Activated naive CD4-positive, alpha-beta T cell treated with Interleukin-2 at 50 U/mL for 16 hours (primary cell): Measurements from ENCODE around the gene HOXD9.

Source experiments
- DNase-seq: peaks from one replicate; pipeline ENCODE4 v3.0.0-alpha.2; 2020

Gene HOXD9

DNA sequence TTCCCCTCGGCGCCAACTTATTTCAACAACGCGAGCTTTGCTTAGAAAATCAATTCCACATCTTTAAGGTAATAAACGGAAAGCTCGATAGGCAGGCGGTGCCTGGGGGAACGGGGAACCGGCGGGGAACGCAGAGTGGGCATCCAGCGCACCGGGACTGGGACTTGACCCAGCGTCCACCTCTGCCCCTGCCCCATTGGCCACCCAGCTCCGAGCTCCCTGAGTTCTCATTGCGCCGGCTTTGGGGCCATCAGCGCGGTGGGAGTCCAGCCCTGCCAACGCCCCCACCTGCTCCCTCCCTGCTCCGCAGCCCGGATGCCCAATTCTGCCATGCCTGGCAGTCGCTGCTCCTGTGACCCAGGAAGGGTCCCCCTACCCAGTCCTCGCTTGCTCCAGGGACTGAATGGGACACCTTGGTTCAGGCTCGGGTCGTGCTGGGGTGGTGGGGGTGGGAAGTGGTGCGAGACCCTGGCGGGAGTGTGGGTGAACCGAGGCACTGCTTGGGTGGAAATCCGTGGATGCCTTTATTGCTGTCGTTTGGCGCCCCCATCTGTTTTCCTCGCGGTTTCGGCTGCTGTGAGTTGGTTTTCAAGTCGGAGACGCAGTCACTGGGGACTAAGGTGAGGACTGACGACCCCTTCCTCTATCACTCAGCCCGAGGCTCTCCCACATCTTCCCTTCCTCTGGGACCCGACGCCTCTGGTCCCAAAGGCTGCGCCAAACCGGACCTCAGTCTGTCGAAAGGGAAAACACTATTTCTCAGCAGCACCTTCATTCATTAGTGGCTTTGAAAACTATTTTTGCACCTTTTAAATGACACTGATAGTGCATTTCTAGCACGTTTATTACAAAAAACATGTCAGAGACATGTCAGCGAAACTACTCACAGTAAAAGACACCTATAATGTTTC lies 36.4 kb upstream of the HOXD9 start:
- no peak for DNase-seq

DNA sequence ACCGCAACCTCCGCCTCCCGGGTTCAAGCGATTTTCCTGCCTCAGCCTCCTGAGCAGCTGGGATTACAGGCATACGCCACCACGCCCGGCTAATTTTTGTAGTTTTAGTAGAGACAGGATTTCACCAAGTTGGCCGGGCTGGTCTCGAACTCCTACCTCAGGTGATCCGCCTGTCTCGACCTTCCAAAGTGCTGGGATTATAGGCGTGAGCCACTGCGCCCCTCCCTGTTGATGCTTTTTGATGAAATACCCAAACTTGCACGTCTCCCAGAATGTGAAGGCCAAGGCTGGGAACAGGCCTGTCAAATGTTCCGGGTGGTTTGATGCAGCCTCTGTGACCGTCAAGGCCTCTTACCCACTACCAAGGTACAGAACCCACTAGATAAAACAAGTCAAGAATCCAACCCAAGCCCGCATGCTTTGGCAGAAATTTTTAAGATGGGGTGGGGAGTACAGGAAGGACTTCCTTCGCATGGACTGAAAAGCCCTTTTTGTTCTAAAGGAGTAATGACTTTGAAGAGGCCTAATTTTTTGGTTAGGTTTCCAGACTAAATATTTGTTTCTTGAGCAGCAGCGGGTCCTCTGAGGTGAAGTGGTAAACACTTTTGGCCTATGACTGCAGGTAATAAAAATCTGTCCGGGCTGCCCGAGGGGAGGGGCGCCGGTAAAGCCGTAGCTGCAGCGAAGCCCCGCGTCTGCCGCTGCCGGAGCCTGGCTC lies 35.0 kb upstream of the HOXD9 start:
- DNase-seq = no peak

DNA sequence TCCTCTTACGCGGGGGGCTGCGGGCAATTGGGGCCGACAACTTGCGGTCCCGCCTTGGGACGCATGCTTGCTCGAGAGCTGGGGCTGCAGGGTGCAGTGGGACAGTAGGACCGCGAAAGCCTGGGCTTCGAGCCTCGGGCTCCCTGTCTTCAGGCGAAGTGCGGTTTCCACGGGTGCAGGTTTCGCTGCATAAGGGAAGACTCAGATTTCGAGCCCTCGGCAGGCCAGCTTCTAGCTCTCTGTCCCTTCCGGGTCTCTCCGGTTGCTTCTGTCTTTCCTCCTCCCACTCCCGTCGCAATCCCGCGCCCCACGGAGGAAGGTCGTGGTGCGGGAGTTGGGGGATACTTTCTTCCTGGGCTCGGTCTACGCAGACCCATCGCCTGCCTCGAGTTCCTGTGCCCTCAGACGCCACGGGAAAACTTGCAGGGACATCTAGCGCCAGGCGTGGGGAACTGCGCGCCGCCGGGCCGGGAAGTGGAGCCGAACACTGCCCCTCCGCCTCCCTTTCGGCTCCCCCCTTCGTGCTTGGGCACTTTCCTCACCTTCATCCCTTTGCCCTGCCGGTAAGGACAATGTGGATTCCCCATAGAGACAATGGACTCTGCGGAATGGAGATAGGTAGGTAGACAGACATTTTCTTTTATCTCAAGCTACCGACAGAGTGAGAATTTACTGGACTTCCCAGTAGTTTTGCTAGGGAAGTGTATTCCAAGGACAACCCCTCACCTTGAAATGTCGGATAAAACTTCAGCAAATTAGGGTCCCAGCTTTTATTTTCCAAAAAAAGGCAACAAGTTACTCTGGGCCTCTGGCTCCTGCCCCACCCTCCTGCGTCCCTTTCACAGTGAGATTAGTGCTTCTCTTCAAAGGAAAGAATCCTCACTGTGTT lies 34.2 kb upstream of the HOXD9 start:
- no peak for DNase-seq

DNA sequence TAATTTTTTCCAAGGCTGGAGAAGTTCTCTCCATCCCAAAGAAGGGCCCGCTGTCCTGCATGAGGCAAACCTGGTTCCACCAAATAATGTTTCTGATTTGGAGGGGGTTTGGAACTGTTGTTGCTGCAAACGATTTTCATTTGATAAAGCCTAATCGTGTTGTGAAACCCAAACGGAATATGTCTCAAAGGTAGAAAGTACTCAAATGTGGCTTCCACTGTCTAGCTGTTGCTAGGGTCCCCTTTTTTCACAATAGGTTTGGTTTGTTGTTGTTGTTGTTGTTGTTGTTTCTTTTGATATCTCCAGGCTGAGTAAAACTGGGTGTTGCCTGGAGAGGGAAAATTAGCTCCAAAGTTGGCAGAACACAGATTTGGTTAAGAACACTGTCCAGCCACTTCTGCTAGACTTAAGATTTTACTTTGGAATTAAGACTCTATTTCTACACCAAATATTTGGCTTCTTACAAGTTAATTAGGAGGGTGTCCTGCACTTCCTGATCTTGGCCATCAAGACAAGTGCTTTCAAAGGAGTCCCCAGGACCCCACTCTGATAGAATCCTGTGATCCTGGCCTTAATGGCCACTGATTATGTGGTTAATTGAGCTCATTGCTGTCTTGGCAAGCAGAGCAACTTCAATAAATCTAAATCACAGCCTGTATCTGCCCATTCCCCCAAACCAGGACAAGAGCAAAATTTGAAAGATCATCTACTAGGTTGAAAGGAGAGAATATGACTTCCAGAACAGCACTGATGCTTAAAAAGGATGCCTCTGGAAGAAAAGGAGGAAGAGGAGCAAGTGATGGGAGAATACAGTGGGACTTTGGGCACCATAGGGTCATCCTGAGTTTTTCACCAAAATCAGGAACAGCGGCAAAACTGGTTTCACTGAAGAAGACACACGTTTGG lies 33.3 kb upstream of the HOXD9 start:
- no peak for DNase-seq

DNA sequence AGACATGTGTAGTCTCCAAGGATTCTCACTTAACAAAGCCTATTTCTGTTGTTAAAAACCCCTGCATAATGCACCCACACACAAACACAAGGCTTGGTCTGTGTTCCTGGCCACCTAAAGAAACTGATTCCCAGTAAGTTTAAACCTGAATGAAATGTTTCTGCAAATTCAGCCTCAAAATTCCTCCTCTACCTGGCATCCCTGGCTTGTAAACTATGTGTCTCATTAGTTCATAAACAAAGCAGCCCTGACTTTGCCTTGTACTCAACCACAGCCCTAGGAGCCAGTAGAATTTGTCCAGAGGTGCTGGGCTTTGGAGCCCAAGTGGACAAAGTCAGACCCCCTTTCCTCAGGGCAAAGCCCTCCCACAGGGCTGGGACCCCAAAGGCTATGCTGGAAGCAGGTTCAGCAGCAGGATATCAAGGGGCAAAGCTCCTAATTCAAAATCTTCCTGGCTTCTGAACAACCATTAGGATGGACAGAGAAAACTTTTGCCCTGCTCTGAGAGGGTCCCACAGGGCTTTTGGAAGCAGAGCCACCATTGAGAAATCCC lies 32.6 kb upstream of the HOXD9 start:
- DNase-seq = no peak

DNA sequence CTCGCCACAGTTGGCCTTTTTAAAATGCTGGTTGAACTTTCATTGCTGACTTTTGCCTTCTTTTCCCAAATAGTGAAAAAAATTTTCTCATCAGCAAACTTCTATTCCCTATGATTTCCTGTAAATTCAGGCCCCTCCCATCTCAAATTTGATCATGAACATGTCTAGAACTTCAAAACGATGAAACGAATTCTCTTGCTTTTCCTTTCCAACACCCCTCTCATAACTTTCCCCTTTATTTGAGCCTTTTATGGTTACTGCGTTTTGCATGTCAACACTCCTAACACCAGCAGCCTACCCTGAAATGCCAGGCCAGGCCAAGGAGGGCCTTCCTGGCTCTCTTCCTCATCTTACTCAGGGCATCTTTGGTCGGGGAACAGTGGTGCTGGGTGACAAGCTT lies 31.7 kb upstream of the HOXD9 start:
- no peak for DNase-seq

DNA sequence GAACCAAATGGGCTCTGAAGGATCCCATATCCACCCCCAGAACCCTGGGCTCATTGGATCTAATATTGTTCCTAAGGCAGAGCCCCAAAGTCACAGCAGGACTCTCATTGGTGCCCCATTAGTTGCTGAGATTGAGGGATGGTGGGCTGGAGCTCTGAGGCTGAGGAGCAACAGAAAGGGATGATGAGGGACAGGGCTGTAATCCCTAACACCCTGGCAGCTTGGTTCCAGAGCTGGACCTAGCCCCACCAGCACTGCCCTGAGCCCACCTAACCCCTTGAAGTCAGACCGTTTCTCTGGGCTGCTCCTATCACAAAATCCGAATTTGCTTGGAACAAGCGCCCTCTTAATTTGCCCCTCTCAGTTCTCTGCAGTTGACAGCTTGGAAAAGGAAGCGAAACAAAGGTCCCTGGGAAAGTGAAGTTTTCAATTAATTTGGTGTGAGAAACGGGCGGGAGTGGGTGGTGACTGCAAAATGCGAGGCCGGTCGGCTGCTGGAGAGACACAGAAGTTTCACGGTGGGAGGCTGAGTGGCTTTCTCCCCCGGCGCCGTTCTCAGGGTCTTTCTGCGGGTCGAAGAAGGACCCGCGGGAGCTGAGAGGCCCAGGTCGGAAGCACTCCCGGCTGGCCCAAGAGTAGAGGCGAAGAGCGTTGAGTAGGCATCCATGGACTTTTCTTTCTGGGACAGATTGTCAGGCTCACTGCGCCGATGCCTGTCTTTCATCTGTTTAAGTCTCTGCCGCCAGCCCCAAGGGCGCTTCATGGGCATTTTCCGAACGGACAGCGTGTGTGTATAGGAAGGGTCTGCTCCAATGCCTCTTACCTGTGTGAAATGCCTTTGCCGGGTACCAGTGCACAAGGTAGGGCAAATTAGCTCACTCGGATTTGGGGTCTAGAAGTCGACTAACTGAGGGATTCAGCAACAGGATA lies 30.9 kb upstream of the HOXD9 start:
- DNase-seq = no peak

DNA sequence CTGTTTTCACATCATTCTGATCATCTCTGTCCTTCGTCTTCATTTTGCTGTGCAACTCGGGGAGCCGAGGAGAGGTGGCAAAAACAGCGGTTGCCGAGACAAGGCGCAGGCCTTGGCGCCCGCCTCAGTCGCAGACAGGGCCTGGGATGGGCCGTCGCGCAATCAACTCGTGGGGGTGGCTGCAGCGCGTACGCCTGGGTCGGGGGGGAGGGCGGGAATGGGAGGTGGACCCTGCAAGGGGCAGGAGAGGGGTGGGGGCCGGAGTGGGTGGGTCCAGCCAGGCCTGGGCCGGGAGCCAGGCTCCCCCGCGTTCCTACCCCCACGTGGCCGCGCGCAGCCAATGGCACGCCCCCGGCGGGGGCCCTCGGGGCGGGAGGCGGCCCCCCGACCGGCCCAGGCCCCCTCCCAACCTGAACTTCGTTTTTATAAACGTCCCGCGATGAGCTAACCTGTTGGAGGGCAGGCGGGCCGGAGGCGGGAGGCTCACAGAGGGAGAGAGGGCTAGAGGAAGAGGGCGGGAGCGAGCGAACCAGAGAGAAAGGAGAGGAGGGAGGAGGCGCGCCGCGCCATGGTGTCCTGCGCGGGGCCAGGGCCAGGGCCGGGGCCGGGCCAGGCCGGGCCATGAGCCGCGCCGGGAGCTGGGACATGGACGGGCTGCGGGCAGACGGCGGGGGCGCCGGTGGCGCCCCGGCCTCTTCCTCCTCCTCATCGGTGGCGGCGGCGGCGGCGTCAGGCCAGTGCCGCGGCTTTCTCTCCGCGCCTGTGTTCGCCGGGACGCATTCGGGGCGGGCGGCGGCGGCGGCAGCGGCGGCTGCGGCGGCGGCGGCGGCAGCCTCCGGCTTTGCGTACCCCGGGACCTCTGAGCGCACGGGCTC lies 30.0 kb upstream of the HOXD9 start, which contains the start of gene HOXD13:
HOXD13 (plus strand) TSS at position 452 of the 875 bp plus-strand sequence; CDS start at position 622, 170 bp downstream.
- no peak for DNase-seq

DNA sequence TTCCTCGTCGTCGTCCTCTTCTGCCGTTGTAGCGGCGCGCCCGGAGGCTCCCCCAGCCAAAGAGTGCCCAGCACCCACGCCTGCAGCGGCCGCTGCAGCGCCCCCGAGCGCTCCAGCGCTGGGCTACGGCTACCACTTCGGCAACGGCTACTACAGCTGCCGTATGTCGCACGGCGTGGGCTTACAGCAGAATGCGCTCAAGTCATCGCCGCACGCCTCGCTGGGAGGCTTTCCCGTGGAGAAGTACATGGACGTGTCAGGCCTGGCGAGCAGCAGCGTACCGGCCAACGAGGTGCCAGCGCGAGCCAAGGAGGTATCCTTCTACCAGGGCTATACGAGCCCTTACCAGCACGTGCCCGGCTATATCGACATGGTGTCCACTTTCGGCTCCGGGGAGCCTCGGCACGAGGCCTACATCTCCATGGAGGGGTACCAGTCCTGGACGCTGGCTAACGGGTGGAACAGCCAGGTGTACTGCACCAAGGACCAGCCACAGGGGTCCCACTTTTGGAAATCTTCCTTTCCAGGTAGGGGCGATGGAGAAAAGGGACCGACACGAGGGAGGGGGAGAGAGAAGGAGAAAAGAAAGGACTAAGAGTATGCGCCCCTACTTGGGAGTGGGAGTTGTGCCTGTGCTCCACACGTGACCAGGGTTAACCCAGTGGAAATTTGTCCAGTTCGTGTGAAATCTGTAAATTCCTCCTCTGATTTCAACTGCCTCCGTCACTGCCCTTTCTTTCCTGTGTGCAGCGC lies 29.2 kb upstream of the HOXD9 start:
- DNase-seq = no peak

DNA sequence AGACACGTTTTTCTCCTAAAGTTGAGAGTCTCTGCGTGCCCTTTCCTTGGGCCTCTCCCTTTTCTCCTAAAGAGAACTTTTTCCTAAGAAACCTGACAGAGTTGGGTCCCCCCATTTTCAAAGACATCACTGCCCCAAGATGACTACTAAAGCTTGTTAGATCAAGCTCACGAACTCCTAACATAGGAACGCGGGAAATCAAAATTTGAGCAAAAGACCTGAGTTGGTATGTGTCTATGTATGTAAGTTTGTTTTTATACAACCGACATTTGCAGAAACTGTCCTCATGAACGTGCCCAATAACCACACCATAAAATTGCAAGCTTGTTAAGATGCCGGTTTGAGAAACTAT lies 28.6 kb upstream of the HOXD9 start:
- no peak for DNase-seq

DNA sequence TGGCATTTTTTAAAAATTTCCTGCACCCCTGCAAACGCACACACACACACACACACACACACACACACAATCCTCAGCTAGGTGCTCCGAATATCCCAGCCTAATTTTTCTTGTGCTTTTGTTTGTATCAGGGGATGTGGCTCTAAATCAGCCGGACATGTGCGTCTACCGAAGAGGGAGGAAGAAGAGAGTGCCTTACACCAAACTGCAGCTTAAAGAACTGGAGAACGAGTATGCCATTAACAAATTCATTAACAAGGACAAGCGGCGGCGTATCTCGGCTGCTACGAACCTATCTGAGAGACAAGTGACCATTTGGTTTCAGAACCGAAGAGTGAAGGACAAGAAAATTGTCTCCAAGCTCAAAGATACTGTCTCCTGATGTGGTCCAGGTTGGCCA lies 28.2 kb upstream of the HOXD9 start:
- no peak for DNase-seq

DNA sequence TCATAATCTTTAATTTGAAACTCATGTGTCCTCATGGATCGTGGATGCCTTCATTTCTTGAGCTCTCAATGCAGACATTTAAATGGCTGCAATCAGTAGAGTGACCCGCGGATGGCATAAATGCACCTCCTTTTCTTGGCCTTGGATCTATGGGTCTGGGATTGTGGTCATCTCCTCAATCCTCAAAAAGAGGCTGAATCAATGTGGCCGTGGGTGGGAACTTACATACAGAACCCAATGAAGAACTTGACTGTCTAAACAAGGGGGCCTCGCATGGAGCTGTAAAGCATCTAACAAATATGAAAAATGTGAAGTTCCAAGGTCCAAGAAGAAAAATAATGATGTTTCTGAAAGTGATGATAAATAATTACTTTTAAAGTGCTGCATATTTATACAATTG lies 27.1 kb upstream of the HOXD9 start:
- no peak for DNase-seq

DNA sequence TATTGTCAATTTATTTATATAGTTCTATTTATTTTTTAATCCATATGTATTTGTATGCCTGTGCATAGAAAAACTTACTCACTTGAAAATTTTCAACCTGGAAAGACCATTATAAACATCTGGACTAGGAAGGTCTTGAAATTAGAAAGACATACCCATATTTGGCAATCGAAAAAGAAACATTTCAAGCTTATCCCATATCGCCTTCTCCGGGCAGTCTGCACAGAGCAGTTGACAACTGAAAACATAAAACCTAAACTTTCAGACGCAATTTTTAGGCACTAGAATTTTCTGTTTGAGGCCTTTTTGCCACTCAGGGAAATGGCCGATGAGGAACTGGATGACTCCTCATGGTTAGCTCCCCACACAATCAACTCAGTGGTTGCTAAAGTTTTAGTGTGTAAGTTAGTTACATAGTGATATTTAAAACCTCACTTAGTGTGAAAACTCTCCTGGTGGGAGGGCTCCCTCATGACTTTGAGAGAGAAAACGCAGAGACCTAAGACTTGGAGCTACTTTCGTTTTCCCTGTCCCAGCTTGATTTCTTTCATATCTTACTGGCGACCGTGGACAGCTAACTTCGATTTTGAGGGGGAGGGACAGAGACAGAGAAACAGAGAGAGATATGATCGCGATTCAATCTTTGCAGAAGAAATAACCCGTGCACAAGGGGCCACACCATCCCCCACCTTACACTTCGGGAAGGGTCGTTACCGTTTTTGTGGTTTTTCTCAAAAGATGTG lies 26.1 kb upstream of the HOXD9 start:
- DNase-seq = no peak

DNA sequence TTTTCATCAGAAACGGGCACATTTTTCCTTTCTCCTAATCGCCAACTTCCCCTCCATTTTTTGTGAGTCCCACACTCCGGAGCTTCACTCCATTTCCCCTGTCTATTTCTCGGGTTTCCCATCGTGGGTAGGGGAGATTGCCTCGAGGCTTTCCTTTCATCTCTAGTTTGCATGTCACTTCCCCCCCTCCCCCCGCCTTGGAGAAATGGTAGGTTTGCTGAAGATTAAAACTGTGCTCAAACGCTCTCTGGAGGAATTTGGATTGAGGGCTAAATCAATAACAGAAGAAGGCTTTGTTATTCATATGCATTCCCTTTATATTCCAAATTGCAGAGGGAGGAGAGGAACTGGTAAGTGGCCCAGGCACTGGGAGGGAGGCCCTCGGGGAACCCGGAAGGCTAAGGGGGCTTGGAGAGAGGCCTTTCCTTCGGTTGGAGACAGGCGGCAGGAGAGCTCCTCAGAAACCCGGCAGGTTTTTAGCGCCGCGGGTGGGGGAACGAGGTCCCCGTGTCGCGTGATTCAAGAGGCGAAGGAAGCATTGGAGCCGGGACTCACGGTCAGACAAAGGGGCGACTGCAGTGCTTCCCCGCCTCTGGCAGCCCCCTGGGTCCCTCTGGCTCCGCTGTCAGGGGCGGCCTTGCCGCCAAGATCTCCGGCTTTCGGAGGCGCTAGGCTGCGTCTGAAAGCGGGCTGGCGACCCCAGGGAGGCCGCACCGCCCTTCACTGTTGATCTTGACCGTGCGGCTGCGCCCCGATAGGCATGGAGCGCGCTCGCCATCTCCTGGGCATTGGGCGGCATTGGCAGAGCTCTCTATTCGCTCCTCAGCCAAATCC lies 25.3 kb upstream of the HOXD9 start:
- DNase-seq = peak; percentile 51

DNA sequence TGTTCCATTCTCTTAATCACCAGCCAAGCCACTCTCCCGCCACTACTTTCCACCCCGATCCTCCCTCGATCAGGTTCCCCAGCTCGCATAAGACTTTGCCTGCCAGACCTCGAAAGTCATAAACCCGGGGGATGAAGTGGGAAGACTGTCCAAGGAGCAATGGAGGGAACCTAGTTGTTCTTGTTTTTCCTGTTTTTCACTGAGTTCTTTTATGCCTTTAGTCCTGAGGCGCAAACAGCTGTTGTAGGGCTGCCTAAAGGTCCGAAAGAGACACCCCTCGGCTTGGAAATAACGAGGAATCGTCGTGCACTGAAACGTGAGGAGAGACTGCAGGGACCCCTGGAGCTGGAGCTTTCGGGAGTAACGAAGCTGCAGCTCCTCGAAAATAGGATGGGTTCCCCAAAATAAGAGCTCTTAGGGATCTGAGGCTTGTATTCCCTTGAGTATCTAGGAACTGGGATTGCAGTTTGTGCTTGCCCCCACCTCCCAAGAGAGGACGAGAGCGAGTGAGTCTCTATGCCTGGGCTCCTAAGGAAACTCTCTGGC lies 24.6 kb upstream of the HOXD9 start:
- no peak for DNase-seq

DNA sequence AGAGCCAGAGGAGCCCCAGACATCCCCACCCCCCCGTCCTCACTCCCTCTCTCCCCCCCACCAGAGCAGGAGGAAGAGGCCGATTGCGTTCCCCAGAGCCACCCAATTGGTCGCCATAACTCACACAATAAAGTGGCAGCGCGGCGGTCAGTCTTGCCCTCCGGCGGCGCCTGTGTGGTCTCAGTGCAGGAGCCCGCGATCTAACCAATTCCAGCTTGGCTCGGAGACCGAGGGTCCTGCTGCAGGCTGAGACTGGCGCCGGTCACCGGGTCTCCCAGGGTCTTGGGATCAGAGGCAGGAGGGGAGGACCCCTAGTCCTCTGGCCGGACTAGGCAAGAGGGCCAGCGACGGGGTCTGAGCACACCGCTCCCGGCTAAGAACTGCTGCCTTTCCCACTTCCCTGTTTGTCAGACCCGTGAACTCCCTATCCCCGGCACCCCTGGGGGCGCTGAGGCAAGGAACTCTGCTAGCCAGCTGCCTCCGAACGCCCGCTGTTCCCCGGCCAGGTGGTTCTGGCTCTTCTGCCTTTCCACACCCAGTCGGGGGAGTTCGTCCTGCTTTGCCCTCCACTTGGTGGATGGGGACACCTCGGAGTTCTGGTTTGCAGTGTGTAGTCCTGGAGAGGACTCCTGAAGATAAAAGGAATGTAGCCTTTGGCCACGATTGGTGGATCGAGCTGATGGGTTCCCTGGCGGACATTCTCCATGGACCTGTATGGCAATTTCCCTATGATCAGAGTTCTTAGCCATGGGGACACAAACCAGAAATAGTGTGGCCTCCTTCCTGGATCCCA lies 24.0 kb upstream of the HOXD9 start:
- DNase-seq = no peak
